ENCODE measurements around the gene GNPTAB.
"Not testable (repeated sequence)": the region's sequence is repeated elsewhere in the genome, so short reads cannot be mapped to it uniquely, and the experiment has no call there.

The GNPTAB gene

DNA sequence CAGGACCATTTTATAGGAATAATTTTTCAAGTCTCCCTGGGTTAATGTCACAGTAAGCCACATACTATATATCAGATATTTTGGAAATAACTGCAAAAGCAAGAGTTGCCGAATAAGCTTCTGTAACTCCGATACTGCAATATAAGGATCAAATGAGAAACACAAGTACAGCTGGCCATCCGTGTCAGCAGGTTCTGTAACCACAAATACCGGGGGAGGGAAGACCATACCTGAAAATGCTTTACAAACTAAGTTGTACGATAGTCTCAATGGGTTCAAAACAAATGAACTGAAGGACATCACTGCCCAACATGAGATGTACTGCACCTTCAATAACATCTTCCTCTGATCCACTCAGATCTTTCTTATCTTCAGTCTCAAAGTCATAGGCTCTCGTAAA is 93.3 kb downstream of the GNPTAB start:
- no peak for DNase-seq (ENCODE audit: low read depth in 2 of 2)

DNA sequence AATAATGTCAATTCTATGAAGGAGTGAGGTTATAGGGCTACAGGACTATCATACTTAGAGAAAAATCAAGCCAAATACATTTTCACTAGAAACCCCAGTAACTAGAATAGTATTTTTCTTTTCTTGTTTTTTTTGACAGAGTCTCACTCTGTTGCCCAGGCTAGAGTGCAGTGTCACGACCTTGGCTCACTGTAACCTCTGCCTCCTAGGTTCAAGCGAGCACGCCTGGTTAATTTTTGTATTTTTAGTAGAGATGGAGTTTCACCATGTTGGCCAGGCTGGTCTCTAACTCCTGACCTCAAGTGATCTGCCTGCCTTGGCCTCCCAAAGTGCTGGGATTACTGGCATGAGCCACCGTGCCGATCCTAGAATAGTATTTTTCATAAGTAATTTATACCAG is 96.3 kb downstream of the GNPTAB start:
- not testable (repeated sequence) for DNase-seq (ENCODE audit: low read depth in 2 of 2)

DNA sequence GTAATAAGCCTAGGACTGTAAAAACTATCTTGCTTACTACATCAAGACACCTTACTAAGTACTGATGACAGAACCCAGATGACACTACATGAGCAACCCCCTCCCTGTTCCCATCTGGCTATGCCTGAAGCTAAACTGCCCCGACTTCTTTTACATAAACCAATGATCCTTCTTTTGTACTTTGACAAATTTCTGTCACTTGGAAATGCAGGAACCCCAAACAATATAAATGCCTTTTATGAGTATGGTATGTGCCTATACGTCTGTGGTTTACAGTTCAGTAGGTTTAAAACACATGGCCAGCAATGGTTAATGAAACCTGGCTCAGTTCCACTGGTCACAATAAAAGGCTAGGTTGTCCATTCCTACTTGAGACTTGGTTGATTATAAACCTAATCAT is 97.6 kb downstream of the GNPTAB start:
- DNase-seq (ENCODE audit: low read depth in 2 of 2): no peak

DNA sequence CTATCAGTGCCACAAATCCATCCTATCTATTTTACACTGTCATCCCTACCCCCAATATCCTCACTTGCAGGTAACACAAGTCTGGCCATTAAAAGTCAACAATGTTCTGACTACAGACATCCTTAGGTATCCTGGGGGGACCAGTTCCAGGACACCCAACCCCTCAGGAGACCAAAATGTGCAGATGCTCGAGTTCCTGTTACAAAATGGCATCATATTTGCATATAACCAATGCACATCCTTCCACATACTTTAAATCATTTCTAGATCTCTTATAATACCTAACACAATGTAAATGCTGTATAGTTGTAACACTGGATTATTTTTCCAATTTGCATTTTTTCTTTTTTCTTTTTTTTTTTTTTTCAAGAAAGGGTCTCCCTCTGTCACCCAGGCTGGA is 98.4 kb downstream of the GNPTAB start:
- no peak for DNase-seq (ENCODE audit: low read depth in 2 of 2)

DNA sequence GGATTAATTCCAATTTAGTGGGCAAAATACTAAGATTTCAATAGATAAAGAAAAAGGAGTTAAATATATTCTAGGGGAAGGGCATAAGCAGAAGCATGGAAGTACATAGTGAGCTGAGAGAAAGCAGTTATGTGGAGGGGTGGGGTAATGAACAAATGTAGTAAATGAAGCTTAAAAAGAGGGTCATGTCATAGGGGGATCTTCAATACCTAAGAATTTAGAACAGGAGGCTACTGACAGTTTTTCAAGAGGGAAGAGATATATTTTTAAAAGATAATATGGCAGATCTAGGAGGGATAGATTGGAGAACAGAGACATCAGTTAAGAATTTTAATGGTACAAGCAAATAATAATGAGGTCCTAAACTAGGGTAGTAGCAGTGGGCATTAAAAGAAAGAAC is 100.9 kb downstream of the GNPTAB start:
- DNase-seq (ENCODE audit: low read depth in 2 of 2): no peak

DNA sequence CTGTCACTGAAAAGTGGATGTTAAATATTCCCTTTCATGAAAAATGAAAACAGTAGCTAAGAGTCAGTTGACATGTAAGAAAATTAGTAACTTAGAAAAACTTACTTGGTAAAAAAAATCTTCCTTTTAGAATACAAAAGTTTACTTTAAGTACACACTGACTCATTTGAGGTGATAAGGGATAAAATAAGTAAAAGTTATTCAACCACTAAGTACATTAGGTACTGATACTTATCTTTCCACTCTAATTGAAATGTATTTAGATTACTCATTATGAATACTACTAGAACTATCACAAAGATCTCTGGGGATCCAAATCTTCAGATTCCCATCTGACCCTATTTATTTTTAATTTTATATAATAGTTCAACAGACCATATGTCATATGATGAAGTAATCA is 103.7 kb downstream of the GNPTAB start:
- no peak for DNase-seq (ENCODE audit: low read depth in 2 of 2)

DNA sequence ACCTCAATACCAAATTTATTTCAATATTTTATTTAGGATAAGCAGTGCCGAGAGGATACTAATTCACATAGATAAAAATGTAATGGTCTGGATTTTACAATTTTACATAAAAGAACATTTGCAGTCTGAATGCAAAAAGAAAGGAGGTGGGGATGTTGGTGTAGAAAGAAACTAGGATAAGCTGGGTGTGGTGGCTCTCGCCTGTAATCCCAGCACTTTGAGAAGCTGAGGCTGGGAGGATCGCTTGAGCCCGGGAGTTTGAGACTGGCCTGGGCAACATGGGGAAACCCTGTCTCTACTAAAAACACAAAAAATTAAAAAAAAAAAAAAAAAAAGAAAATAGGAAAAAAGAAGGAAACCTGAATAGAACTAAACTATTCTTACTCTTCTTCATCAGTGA is 108.4 kb downstream of the GNPTAB start:
- DNase-seq (ENCODE audit: low read depth in 2 of 2): no peak

DNA sequence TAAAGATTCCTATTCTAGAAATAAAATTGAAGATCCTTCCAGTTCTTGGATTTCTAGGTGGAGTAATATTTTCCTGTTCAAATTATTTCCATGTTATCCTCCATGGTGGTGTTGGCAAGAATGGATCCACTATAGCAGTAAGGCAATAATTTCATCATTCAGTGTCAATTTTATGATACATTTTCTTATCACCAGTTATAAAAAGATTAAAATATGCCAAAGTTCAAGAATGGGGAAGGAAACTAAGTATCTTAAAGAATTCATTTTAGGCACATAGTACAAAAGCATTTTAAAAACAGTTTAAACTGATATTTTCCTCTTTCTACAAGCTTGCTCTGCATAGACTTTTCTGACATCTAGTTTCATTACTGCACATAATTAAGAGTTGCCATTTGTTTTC is 110.6 kb downstream of the GNPTAB start:
- DNase-seq (ENCODE audit: low read depth in 2 of 2): no peak

DNA sequence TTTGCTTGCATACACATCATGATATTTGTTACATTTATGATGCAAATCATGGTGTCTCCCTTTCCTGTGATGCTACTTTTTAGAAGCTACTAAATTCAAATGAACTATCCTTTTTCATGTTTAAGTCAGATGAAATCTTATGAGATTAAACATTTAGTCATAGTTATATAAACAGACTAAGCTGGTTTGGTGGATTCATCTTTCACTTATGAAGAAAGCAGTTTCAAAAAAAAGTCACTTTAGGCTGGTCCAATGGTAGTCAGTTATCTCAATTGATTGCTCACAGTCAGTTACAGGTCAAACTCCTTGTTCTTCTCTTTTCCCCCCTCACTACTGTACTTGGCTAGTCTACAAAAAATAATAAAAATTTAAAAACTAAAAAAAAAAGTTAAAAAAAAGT is 111.2 kb downstream of the GNPTAB start:
- DNase-seq (ENCODE audit: low read depth in 2 of 2): no peak

DNA sequence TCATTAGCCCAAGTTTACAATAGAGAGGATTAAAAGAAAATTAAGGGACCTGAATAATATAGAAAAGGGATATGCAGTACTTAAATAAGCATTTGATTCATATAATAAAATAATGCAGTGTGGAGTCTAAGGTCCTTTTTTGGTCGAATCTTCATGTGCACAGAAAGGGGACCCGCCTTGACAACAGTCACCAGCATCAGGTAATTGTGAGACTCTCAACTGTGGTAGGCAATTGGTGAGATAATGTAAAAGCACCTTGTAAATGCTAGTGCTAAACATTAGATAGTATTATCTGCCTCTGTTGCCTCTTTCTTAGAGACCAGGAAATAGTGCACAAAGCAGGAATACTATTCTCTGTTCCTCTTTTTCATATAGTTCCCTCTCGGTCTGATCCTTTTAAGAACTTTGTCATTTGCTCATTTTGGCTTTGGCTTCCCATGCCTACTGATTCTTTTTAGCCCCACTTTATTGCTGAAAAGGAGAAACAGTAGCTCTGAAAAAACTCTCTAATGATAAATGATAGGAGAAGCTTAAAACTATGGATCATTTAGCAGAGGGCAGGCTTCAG is 115.8 kb downstream of the GNPTAB start:
- DNase-seq (ENCODE audit: low read depth in 2 of 2): no peak

DNA sequence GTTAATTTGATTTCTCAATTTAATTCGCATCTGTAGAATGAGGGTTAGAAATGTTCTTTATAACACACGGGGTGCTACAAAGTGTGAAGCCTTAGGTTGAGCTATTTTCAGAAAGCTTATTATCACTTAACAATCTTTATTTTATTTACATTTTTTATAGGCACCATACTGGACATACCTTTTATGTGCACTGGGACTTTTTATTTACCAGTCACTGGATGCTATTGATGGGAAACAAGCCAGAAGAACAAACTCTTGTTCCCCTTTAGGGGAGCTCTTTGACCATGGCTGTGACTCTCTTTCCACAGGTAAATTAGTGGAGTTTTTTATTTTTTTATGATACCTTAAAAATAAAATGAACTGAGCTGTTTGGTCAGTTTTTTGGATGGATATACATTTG is 116.8 kb downstream of the GNPTAB start:
- DNase-seq (ENCODE audit: low read depth in 2 of 2): no peak

DNA sequence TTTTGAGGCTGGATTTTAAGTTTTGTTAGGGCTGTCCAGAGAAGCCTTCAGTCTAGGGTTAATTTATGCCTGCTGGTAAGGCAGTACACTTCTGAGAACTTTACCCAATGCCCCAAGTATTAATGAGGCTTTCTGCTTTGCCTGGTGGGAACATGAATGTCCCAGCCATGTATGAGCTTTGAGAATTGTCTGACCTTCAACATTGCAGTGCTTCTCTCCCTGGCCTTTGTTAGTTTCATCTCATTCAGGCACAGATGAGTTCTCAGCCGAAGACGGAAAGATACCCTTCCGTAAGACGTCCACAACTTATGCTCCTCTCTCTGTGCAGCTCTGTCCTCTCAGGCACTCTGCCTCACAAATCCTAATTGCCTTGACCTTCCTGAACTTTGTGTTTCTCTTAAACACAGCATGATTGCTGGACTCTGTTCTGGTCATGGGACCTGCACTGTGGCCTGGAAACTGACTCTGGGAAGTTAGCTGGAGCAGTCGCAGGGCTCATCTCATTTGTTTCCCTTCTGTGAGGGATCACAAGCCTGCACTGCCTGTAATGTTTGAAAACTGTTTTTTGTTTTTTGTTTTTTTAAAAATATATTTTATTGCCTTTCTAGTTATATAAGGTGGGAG is 117.6 kb downstream of the GNPTAB start:
- no peak for DNase-seq (ENCODE audit: low read depth in 2 of 2)

DNA sequence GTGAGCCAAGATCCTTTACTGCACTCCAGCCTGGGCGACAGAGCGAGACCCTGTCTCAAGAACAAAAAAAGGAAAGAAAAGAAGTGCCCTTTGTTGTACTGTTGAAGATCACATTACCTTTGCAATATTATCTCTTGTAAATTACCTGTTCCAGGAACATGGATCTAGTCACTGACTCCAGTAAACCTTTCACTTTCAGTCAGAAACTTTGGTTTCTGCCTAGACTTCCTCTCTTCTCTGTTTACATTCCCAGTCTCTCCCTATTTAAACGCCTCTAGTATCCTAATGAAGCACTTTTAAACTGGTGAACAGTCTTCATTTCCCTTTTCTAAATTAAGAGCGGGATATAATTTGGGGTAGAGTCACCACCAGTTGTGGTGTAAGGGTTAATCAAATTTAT is 120.5 kb downstream of the GNPTAB start:
- DNase-seq (ENCODE audit: low read depth in 2 of 2): no peak

DNA sequence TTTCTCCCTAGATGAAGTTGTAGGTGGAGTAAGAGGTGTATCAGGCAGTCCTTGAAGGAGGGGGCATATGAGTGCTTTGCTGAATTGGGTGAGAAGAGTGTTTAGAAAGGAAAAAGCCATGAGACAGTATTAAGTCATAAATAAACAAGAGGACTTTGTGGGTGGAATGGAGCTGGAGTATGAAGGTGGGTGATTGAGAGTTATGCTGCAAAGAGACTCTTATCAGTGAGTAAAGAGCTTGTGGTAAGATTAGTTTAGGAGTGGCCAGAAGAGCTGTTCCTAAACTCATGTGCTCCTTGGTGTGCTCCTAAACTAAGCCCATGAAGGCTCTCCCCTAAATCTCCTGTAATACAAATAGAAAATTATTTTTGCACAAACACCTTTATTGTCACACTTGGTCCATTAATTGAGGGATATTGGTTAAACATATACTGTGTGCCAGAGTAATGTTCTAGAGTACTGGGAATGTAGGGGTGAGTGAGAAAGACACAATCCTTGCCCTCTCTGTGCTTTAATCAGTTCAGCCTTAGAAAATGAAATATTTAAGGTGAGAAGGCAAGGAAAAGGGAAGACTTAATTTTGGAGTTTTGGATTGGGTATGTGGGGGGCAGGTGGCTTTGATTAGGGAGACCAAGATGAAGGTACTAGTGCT is 123.5 kb downstream of the GNPTAB start:
- DNase-seq (ENCODE audit: low read depth in 2 of 2): no peak

DNA sequence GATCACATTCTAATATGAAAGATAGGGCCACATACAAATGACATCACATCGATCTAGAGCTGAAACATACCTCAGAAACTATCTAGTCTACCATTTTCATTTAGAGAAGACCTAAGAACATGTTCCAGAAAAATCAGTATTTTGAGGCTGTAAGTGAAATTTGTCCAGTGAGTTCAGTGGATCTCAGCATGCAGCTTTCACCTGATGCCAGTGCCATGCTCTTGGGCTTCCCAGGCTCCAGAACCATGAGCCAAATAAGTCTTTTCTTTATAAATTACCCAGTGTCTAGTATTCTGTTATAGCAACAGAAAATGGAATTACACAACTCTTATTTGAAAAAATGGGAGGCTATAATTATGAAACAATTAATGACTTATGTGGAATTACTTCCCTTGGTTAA is 124.4 kb downstream of the GNPTAB start:
- no peak for DNase-seq (ENCODE audit: low read depth in 2 of 2)

DNA sequence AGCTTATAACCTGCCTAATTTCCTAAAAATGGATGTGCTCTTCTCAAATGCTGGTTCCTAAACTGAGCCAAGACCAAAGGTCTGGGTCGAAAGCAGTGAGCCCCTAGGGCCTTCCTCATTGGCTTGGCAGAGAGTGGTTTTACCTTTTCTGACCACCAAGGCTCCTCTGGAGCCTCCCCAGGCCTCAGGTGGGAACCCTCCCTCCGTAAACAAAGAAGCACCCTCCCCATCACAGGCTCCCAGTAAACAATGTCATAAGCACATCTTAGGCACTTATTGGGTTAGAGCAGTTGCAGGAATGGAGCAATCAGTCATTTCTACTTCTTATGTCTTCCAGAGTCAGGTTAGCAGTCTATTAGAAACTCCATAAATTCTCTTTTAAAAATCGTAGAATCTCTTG is 127.3 kb downstream of the GNPTAB start:
- DNase-seq (ENCODE audit: low read depth in 2 of 2): no peak

DNA sequence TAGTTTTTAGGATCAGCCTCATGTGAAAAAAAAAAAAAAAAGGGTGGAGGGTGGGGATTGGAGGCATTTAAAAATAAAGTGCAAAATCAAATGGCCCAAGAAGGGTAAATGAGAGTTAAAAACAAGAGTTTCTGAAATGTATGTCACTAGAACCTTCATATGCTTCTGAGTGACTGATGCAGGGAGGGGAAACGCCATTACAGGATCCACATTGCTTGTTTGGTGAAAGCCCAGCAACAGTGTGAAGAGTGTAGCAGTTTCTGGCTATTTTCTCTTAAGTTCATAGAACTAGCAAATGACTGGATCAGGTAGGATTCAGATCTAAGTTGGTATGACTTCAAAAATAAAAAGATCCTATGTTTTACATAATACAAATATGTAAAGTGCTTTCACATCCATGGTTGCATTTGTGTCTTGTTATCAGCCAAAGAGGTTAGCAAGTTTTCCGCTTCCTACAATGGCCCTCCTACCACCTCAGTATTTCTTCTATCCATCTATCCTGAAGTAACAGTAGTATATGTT is 130.4 kb downstream of the GNPTAB start:
- DNase-seq (ENCODE audit: low read depth in 2 of 2): no peak

DNA sequence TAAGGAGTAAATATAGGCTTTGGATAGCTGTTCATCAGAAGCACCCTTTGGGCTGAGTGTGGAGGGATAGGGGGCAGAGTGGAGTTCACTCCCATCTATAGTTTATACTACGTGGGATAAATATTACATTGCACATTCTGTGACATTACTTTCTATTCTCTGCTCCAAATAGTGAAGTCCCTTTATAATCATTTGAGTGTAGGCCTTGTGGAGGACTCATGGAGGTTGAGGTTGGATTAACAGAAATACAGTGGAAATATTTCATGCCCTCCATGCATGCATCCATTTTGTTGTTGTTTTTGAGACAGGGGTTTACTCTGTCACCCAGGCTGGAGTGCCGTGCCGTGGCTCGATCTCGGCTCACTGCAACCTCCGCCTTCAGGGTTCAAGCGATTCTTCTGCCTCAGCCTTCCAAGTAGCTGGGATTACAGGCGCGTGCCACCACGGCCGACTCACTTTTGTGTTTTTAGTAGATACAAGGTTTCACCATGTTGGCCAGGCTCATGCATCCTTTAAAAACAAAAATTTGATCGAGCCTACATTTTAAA is 131.9 kb downstream of the GNPTAB start:
- no peak for DNase-seq (ENCODE audit: low read depth in 2 of 2)

DNA sequence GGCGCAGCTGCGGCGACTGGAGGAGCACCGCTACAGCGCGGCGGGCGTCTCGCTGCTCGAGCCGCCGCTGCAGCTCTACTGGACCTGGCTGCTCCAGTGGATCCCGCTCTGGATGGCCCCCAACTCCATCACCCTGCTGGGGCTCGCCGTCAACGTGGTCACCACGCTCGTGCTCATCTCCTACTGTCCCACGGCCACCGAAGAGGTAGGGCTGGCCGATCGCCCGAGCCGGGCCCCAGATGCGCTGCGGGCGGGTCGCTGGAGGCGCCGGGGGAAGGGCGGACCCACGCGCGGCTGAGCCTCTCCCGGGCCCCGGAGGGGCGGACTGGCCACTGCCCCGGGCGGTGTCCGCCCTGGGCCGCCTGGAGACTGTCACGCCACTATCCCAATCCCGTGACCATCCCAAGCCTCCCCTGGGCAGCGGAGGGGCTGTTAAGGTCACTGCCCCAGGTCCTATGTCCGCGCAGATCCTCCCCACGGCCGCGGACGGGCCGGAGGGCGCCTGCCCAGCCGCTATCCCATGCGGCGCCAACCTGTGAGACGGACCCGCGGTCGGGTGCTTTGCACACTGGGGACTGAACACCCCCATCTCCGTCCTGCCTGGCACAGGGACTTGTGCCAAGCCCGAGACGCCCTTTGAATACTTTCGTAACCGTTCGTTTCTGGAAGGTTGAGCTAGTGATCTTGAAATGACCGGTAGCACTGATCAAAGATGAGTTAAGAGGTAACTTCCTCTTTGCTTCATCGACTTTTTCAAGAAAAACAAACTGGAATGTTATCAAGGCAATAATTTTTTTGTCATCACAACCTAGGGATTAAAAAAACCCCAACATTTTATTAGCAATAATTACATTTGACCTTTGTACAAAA is 132.6 kb downstream of the GNPTAB start:
- no peak for DNase-seq (ENCODE audit: low read depth in 2 of 2)

DNA sequence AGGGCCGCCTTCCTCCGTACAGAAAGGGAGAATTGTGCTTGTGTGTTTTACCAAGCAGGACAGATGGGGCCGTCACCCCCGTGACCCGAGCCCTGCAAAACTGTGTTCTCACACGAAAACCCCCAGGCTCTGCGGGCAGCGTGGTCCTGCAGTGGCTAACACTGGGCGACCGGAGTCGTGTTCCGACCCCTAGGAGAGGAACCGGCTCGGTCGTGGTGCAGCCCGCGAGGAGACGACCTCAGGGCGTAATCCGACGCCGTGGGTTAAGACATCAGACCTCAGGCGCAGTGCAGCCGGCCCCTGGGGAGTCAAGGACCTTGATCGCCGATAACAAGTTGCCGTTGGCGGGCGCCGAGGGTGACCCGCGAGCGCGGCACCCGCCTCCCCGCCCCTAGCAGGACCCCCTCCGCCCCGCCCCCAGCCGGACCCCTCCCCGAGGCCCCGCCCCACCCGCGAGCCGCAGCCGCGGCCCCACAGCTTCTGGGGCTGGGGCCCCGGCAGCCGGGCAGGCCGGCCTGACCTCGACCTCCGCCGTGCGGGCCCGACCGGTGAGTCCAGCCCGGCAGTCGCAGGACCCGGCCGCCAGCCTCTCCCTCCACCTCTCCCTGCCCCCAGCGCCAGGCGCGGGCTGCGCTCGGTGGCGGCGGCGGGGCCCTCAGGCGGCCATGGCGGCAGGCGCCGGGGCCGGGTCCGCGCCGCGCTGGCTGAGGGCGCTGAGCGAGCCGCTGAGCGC is 133.4 kb downstream of the GNPTAB start, which contains the start of gene CHPT1:
Gene CHPT1 (plus strand): TSS at position 444 of the 733 bp plus-strand sequence. CDS start 222 bp downstream, at position 666.
- DNase-seq (ENCODE audit: low read depth in 2 of 2): peak; percentile 4 to 37

Data from stimulated activated CD4-positive, alpha-beta T cell treated with anti-CD3 and anti-CD28 coated beads, Interleukin-1b, Interleukin-23, amount 100 ng/mL, for 1 hour (primary cell).